B cell (primary cell): ENCODE data around the gene NUP93. TPM values are rescaled to one million over a fixed set of nuclear protein-coding genes. Genes with fewer than 3 reads are reported as not detected.

Experiments used
- ATAC-seq: fragments of 200-7000 bp; cut with Tn5 transposase; one replicate; pipeline ENCODE4 v1.10.0; 2021; ENCODE audit warnings: low read depth, mild to moderate bottlenecking, moderate number of reproducible peaks, moderate library complexity
- CTCF ChIA-PET: fragments of 350-600 bp; sonication (Branson Sonifier 250); formaldehyde crosslinking; loops from one replicate; lab custom pipeline; 2021; ENCODE audit warnings: antibody characterized with exemption, inconsistent platforms; lab: Charles Lee
- POLR2A ChIA-PET: fragments of 350-600 bp; sonication (Branson Sonifier 250); formaldehyde crosslinking; loops from one replicate; lab custom pipeline; 2021; ENCODE audit warnings: antibody characterized with exemption; lab: Charles Lee
- DNase-seq: peaks from one replicate; pipeline ENCODE4 v3.0.0; 2013
- H2AFZ ChIP-seq: 2 replicates; pipeline ENCODE4 v1.6.1; 2012; ENCODE audit warnings: mild to moderate bottlenecking, low read depth, low read length; ENCODE audit not compliant: insufficient read depth, poor library complexity, severe bottlenecking
- H3K27ac ChIP-seq, 2 donors: 1 replicate in 1 of 2; 2 replicates in 1 of 2; pipeline ENCODE4 v1.5.1; 2012 to 2013; ENCODE audit warnings: low read length in 2 of 2, mild to moderate bottlenecking in 2 of 2, moderate library complexity in 1 of 2
- H3K27me3 ChIP-seq, 4 experiments: fragments of 200-600 bp in 1 of 4; sonication (generic) in 1 of 4; replicated peaks in 1 of 4; 1 replicate in 2 of 4; 2 replicates in 2 of 4; pipeline versions ENCODE4 v1.6.1 to v1.7.0; 2013 to 2016; ENCODE audit warnings: low read length in 3 of 4, mild to moderate bottlenecking in 2 of 4, mixed read lengths in 1 of 4, moderate library complexity in 1 of 4; ENCODE audit not compliant: insufficient read depth in 4 of 4, control insufficient read depth in 3 of 4; ENCODE audit errors: control extremely low read depth in 1 of 4
- H3K36me3 ChIP-seq, 2 experiments: replicated peaks in 1 of 2; 1 replicate in 1 of 2; 2 replicates in 1 of 2; pipeline versions ENCODE4 v1.6.1 to v1.7.1; 2013; ENCODE audit warnings: low read length in 1 of 2; ENCODE audit not compliant: insufficient read depth in 2 of 2, control insufficient read depth in 1 of 2; ENCODE audit errors: control extremely low read depth in 1 of 2, extremely low read depth in 1 of 2
- H3K4me1 ChIP-seq, 2 donors: fragments of 200-600 bp in 1 of 2; sonication (generic) in 1 of 2; 1 replicate in 1 of 2; 2 replicates in 1 of 2; pipeline versions ENCODE4 v1.5.1 to v1.6.1; 2013 to 2017; ENCODE audit warnings: low read length in 2 of 2; ENCODE audit not compliant: control insufficient read depth in 2 of 2, insufficient read depth in 2 of 2
- H3K4me2 ChIP-seq: replicated peaks from 2 replicates; pipeline ENCODE3; 2012; ENCODE audit warnings: mild to moderate bottlenecking, low read depth, low read length; ENCODE audit not compliant: poor library complexity, severe bottlenecking
- H3K4me3 ChIP-seq, 5 experiments: fragments of 200-600 bp in 1 of 5; sonication (generic) in 1 of 5; 1 replicate in 3 of 5; 2 replicates in 2 of 5; pipeline versions ENCODE4 v1.5.1 to v1.7.0; 2011 to 2016; ENCODE audit warnings: low read length in 4 of 5, mild to moderate bottlenecking in 4 of 5, low read depth in 2 of 5, control low read depth in 1 of 5, moderate library complexity in 1 of 5; ENCODE audit not compliant: insufficient read depth in 1 of 5; ENCODE audit errors: control extremely low read depth in 1 of 5, extremely low read depth in 1 of 5
- H3K79me2 ChIP-seq: fragments of 200-600 bp; sonication (generic); one replicate; pipeline ENCODE4 v1.6.0; 2016; ENCODE audit warnings: low read length; ENCODE audit not compliant: control insufficient read depth, insufficient read depth
- H3K9ac ChIP-seq: fragments of 200-600 bp; sonication (generic); 2 replicates; pipeline ENCODE4 v1.6.1; 2017; ENCODE audit warnings: mild to moderate bottlenecking, low read length, moderate library complexity
- H3K9me3 ChIP-seq, 3 donors: one replicate each; pipeline versions ENCODE4 v1.6.1 to v1.7.1; 2013; ENCODE audit warnings: low read length in 2 of 3; ENCODE audit not compliant: control insufficient read depth in 2 of 3, insufficient read depth in 1 of 3; ENCODE audit errors: control extremely low read depth in 1 of 3
- H4K20me1 ChIP-seq: 2 replicates; pipeline ENCODE4 v1.6.0; 2012; ENCODE audit warnings: mild to moderate bottlenecking, low read length; ENCODE audit not compliant: insufficient read depth, control insufficient read depth, poor library complexity, severe bottlenecking
- H3K27ac Mint-ChIP-seq: one replicate; pipeline ENCODE4 v1.8.0; 2021; ENCODE audit warnings: mixed read lengths
- H3K27me3 Mint-ChIP-seq: one replicate; pipeline ENCODE4 v1.8.0; 2021; ENCODE audit warnings: mixed read lengths
- H3K4me1 Mint-ChIP-seq: one replicate; pipeline ENCODE4 v1.8.0; 2021; ENCODE audit warnings: mixed read lengths
- H3K4me3 Mint-ChIP-seq: one replicate; pipeline ENCODE4 v1.8.0; 2021; ENCODE audit warnings: mixed read lengths
- H3K9me3 Mint-ChIP-seq: one replicate; pipeline ENCODE4 v1.8.0; 2022; ENCODE audit warnings: mixed read lengths; ENCODE audit not compliant: insufficient read depth
- CTCF ChIP-seq: fragments of 200-600 bp; IDR thresholded peaks from one replicate; pipeline ENCODE4 v1.8.0; 2022; ENCODE audit warnings: antibody characterized with exemption, mild to moderate bottlenecking
- EZH2 ChIP-seq: IDR thresholded peaks from 2 replicates; pipeline ENCODE4 v1.6.1; 2012; ENCODE audit warnings: borderline replicate concordance, low read depth, mild to moderate bottlenecking, moderate library complexity, low read length; ENCODE audit not compliant: insufficient read depth, poor library complexity, severe bottlenecking
- WGBS: methylation state at CpG from one replicate; pipeline ENCODE4 v1.1.5; 2013; ENCODE audit warnings: missing lambda C conversion rate; ENCODE audit not compliant: insufficient coverage; 5-methylcytosine and 5-hydroxymethylcytosine counted together
- intact Hi-C: fragments of 100-400 bp; cut with micrococcal nuclease; formaldehyde crosslinking; loops from one replicate; pipeline ENCODE4 v1.10.0; 2022
- polyA plus RNA-seq: library from polyadenylated mRNA; depleted of rRNA; stranded (reverse); fragments of >200 nt; gene quantifications from 2 replicates; pipeline ENCODE4 v1.2.3, GENCODE V29; 2012
- total RNA-seq, 2 donors: library from RNA; stranded (reverse); fragments of 120-200 nt in 1 of 2; gene quantifications; 1 replicate in 1 of 2; 2 replicates in 1 of 2; pipeline versions ENCODE4 v1.2.3 to v1.2.4, GENCODE V29; 2013 to 2022

The NUP93 gene
- total and polyA plus RNA-seq, 2 donors (not counting 1 experiment from before 2014, with no cell fraction given): 23.6 to 64.6 TPM

- Histone ChIP-seq H3K27me3 (no peaks in the 10 kb centered on the region), H3K4me2 (no peak overlapping the region), H4K20me1 (no peaks in the 10 kb centered on the region), H3K4me3 (no peak overlapping the region), H3K9ac (no peak overlapping the region), H3K27ac (no peak overlapping the region), H3K79me2 (no peaks in the 10 kb centered on the region), H3K4me1 (peaks cover 0 to 18% of the 10 kb centered on the region in 2 donors), H3K9me3 (peaks cover 0 to 7% (median 0%) of the 10 kb centered on the region in 3 donors), H2AFZ (no peak overlapping the region), H3K36me3 (peaks cover 3 to 8% of the 10 kb centered on the region in 2 experiments)
- intact Hi-C loops: no loop called here
- no peaks in the 10 kb centered on the region for H3K27me3 Mint-ChIP-seq
- H3K9me3 Mint-ChIP-seq: no peaks in the 10 kb centered on the region
- no peak for ATAC-seq
- DNase-seq: no peak
- H3K4me1 Mint-ChIP-seq: peaks cover 19% of the 10 kb centered on the region
- POLR2A ChIA-PET: interaction anchor here (0.7 kb wide), 1 partner anchor 14 kb away, joined by 3 read pairs; no protein-coding TSS in a partner anchor
- CTCF ChIA-PET: interaction anchor here (1.0 to 2.8 kb wide), 4 partner anchors 17 to 188 kb away, joined by 3 to 9 read pairs (median 4); no protein-coding TSS in a partner anchor
- WGBS: 99% methylated on average over 7 of the region's 11 CpGs
- no peak for TF ChIP-seq CTCF
- no peak for TF ChIP-seq EZH2
- H3K27ac Mint-ChIP-seq: no peak overlapping the region
- no peak overlapping the region for H3K4me3 Mint-ChIP-seq
Measured at GRCh38 chr16:56849690-56850680, 120.1 kb downstream of the NUP93 start.
